Measurements from ENCODE around the gene ISCA2.

DNA sequence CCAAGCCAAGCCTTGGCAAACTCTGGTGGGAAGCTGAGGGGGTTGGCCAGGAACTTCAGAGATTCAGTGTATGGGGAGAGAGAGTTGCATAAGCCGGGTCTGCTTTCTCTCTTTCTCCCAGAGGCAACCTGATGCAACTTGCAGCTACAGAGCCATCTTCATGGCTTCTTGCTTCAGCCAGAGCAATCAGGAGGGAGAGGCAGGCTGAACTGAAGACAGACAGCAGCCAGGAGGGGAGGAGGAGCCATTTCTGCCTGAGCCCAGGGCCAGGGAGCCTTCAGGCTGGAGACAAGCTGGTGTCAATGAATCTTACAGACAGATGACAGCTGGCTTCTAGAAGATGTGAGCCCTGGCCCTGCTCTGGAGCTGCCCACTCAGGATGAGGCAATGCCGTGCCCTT, 19.2 kb upstream of the ISCA2 start:
- TF ChIP-seq EZH2 (IDR thresholded peaks at IDR 0.05; ENCODE audit: borderline replicate concordance, low read depth, low read length, severe bottlenecking) (no peak), POLR2A (IDR thresholded peaks at IDR 0.05; ENCODE audit: low read depth, low read length) (no peak), CTCF (IDR thresholded peaks at IDR 0.05; ENCODE audit: extremely low read depth in 1 of 2, insufficient read depth in 1 of 2, low read depth in 1 of 2, low read length in 2 of 2) (no peak), POLR2AphosphoS5 (IDR thresholded peaks at IDR 0.05; ENCODE audit: insufficient read depth, low read depth, low read length) (no peak), MYC (IDR thresholded peaks at IDR 0.05; ENCODE audit: low read depth, low read length) (no peak), GATA2 (IDR thresholded peaks at IDR 0.05; ENCODE audit: insufficient read depth, insufficient read length, low read depth, low read length) (no peak)
- TF ChIP-seq, protein P1, sequence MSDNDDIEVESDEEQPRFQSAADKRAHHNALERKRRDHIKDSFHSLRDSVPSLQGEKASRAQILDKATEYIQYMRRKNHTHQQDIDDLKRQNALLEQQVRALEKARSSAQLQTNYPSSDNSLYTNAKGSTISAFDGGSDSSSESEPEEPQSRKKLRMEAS (IDR thresholded peaks at IDR 0.05; ENCODE audit: insufficient read depth, insufficient read length), result no peak
